Activated T-cell treated with anti-CD3 and anti-CD28 coated beads, Interleukin-2, amount 50 U/mL, for 1 hour (primary cell): ENCODE results near the gene KRTAP17-1.
"Not testable (repeated sequence)": the region's sequence is repeated elsewhere in the genome, so short reads cannot be mapped to it uniquely, and the experiment has no call there.

Source experiments
- DNase-seq: peaks from one replicate; pipeline ENCODE4 v3.0.0-alpha.2; 2020

The KRTAP17-1 gene

GRCh38 chr17:41315204-41315794, at the start of gene KRTAP17-1:
Gene KRTAP17-1, minus strand, starts transcription at chr17:41315710. Its CDS starts 60 bp downstream, at chr17:41315650.
- no peak for DNase-seq

- no peak for DNase-seq
Measured at GRCh38 chr17:41363881-41364280, 48.4 kb upstream of the KRTAP17-1 start.

- DNase-seq: no peak
Measured at GRCh38 chr17:41360296-41360995, 44.9 kb upstream of the KRTAP17-1 start.

- DNase-seq: no peak
Measured at GRCh38 chr17:41354536-41354935, 39.0 kb upstream of the KRTAP17-1 start.

GRCh38 chr17:41352597-41353366, 37.3 kb upstream of the KRTAP17-1 start:
- no peak for DNase-seq

- no peak for DNase-seq
Measured at GRCh38 chr17:41351177-41351576, 35.7 kb upstream of the KRTAP17-1 start.

- DNase-seq: not testable (repeated sequence)
Measured at GRCh38 chr17:41350381-41350878, 34.9 kb upstream of the KRTAP17-1 start, which contains the start of gene KRT33A. Gene KRT33A, minus strand, starts transcription at chr17:41350828. Its CDS starts 61 bp downstream, at chr17:41350767.

- no peak for DNase-seq
Measured at GRCh38 chr17:41347869-41348760, 32.6 kb upstream of the KRTAP17-1 start.

- not testable (repeated sequence) for DNase-seq
Measured at GRCh38 chr17:41346421-41346820, 30.9 kb upstream of the KRTAP17-1 start.

GRCh38 chr17:41345992-41346391, 30.5 kb upstream of the KRTAP17-1 start:
- no peak for DNase-seq

- DNase-seq: no peak
Measured at GRCh38 chr17:41343029-41343428, 27.5 kb upstream of the KRTAP17-1 start.

GRCh38 chr17:41340934-41341861, 25.7 kb upstream of the KRTAP17-1 start:
- DNase-seq: peak; percentile 57

GRCh38 chr17:41340494-41340893, 25.0 kb upstream of the KRTAP17-1 start:
- no peak for DNase-seq

- DNase-seq: no peak
Measured at GRCh38 chr17:41339571-41340172, 24.2 kb upstream of the KRTAP17-1 start.

GRCh38 chr17:41338961-41339485, 23.5 kb upstream of the KRTAP17-1 start:
- DNase-seq: no peak

GRCh38 chr17:41335747-41336146, 20.2 kb upstream of the KRTAP17-1 start:
- DNase-seq: no peak

- no peak for DNase-seq
Measured at GRCh38 chr17:41334385-41335305, 19.1 kb upstream of the KRTAP17-1 start.

- DNase-seq: no peak
Measured at GRCh38 chr17:41333836-41334235, 18.3 kb upstream of the KRTAP17-1 start.

GRCh38 chr17:41333098-41333497, 17.6 kb upstream of the KRTAP17-1 start:
- DNase-seq: no peak
